DMS53 (cell line): Measurements from ENCODE around the gene SYNGR1.
A peak's percentile ranks its signal among the peaks of the same experiment; 100 is the strongest.

Experiments used
- DNase-seq: peaks from one replicate; lab custom pipeline; 2025; lab: John Stamatoyannopoulos, UW

SYNGR1 gene

DNA sequence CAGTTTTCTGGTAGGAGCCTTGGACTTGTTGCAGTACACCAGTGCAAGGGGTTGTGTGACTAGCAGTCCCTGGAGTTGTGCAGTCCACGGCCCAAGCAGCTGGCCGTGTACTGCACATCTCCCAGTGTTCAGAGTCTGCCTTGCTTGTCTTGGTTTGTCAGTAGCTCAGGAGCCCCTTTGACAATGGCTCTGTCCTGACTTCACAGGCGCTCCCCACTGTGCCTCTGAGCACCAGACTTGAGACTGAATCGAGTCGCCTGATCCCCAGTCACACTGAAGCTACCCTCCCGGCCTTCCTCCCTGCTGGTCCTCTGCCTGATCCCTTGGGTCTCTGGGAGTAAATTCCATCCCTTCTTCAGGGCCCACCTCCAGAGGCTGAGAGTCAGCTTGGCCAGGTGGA, 19.4 kb downstream of the SYNGR1 start:
- DNase-seq: no peak

DNA sequence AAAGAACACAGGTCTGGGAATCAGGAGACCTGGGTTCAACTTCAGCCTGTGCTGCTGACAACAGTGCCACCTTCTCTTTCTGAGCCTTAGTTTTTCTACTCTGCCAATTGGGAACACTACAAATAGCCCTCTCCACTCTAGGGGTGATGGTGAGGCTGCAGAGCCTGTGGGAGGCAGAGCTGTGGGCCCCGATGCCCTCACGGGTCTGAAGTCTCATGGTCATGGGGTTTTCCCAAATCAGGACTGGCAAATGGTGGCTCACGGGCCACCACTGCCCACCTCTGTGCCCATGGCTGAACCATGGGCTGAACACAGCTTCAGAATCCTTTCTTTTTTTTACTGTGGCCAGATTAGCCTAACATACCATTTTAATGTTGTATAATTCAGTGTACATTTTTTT, 19.8 kb downstream of the SYNGR1 start:
- DNase-seq: no peak

DNA sequence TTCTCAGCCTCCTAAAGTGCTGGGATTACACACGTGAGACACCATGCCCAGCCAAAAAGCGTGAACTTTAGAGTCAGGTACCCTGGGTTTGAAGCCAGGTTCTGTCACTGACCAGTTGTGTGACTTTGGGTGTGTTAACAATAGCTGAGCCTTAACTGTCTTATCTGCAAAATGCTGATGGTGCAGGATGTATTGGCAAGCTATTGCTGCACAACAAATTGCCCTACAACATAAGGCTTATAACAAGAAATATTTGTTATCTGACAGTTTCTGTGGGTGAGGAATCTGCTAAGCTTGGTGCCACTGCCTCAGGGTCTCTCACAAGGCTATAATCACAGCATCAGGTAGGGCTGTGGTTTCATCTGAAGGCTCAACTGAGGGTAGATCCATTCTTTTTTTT, 21.9 kb downstream of the SYNGR1 start:
- DNase-seq: no peak

DNA sequence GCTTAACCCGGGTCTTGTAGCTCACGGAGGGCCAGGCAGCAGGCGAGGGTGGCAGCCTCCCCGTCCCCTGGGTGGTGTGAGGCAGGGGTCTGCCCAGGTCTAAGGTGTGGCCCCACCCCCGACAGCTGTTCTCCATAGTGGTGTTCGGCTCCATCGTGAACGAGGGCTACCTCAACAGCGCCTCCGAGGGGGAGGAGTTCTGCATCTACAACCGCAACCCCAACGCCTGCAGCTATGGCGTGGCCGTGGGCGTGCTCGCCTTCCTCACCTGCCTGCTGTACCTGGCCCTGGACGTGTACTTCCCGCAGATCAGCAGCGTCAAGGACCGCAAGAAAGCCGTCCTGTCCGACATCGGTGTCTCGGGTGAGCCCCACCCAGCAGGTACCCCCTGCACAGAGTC, 24.4 kb downstream of the SYNGR1 start:
- no peak for DNase-seq

DNA sequence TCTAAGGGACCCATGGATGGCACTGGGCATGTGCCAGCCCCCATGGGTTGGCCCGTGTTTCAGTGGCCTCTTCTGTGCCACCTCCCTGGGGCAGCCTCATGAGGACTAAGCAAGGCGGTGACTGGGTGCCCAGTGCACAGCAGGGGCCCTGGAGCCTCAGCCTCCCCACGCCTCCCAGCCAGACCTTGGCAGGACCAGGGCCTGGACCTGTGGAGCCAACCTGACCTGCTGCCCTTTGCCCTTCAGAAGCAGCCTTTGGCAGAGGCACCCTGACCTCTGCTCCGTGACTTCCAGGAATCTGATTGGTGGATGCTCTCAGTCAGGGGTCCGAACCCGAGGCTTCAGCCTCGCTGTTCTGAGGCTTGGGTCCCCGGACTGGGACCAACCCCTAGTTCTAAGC, 25.0 kb downstream of the SYNGR1 start:
- no peak for DNase-seq

DNA sequence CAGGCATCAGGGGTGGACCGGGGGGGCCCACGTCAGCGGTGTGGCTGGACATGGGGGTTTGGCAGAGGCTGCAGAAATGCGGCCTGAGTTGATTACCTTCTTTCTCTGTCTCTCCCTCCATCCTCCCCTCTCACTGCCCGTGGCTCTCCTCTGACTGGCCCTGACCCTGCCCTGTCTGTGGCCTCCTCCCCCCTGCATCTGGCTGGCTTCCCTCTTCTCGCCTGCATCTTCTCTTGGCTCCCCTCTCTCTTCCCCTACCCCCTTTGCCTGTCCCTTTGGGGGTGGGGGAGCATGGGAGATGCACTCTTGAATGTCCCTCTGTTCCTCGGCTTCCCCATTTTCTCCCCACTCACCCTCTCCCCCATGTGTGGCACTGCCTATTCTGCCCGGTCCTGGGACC, 25.9 kb downstream of the SYNGR1 start:
- no peak for DNase-seq

DNA sequence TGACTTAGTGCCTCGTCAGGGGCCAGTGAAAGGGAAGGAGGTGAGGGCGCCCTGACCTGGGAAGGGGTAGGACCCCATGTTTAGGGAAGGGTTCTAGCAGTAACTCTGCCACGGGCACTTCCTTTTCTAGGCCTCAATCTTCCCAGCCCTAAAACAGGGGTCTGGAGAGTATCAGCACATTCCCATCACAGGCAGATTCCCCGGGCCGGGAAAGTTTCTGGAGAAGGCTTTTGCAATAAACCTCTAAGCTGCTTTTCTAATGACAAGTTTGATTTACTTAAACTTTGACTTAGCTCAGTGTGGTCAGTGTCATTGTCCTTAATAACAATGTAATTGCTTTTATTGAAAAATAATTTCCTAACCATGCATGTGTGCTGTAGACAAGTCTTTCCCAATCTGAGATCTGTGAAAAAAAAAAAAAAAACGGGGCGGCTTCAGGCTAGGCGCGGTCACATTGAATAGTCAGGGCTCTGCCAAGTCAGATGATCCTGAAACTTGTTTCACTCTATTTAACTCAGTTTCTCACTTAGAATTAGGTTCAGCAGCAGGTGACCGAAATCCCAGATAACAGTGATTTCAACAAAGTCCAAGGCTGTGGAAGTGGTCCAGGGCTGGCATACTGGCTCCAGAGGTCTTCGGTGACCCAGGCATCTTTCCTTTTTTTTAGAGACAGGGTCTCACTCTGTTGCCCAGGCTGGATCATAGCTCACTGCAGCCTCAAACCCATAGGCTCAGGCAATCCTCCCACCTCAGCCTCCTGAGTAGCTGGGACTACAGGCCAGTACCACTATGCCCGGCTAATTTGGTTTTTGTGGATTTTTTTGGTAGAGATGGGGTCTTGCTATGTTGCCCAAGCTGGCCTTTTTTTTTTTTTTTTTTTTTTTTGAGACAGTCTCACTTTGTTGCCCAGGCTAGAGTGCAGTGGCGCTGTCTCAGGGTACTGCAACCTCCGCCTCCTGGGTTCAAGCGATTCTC, 30.3 kb downstream of the SYNGR1 start:
- DNase-seq: no peak

DNA sequence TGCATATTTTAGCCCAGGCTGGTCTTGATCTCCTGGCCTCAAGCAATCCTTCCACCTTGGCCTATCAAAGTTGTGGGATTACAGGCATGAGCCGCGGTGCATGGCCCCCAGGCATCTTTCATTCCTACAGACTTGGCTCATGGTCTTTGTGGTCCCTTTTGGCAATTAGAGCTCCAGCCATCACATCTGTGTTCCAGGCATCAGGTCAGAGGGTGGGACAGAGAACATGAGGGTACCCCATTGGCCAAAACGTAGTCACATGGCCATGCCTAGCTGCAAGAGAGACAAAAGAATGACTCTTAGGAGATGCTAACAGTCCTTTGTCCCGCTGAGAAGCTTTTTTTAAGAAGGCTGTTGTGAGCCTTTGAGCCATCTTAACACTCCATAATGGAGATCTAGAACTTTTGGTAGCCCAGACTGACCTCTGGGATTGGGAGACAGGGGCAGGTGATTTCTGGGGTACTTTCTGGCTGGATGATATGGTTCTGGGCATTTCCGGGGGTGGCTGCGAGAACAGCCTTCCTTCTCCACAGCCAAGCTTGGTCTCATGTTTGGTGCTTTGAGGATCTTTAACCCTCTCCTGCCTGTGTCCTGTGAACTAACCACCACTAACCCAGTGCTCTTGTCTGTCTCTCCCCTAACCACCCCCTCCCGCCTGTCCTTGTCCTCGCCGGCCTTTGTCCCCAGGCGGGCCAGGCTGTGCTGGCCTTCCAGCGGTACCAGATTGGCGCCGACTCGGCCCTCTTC, 31.4 kb downstream of the SYNGR1 start:
- no peak for DNase-seq

DNA sequence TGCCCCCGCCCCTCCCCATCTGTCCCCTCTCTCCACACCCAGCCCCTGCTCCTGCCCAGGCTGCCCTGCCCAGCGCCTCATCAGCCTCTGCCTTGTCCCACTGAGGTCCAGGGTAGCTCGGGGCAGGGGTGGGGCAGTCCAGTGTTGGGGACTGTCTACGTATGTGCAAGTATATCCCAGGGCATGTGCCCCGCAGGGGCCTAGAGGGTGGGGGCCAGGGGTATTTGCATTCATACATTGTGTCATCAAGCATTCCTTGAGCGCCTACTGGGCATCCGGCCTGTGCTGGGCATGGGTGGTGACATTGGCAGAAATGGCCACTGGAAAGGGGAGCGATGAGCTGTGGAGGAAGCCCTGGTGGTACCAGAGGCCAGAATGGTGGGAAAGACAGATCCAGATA, 32.1 kb downstream of the SYNGR1 start:
- no peak for DNase-seq

DNA sequence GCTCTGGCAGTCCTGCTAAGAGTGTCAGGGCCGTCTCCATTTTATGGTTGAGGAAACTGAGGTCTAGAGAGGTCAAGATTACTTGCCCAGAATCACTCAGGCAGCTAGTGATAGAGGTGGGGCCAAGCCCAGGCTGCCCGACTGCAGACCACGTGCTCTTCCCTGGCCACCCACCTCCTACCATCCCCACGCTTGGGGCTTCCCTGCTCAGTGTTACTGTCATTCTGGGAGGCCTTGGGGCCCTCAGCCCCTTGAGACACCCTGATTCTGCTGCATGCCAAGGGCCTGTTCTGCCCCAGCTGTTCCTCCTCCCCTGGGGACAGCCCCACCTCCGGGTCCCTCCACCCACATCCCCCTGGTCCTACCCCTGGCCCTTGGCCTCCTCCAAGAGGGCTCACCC, 32.6 kb downstream of the SYNGR1 start:
- no peak for DNase-seq

DNA sequence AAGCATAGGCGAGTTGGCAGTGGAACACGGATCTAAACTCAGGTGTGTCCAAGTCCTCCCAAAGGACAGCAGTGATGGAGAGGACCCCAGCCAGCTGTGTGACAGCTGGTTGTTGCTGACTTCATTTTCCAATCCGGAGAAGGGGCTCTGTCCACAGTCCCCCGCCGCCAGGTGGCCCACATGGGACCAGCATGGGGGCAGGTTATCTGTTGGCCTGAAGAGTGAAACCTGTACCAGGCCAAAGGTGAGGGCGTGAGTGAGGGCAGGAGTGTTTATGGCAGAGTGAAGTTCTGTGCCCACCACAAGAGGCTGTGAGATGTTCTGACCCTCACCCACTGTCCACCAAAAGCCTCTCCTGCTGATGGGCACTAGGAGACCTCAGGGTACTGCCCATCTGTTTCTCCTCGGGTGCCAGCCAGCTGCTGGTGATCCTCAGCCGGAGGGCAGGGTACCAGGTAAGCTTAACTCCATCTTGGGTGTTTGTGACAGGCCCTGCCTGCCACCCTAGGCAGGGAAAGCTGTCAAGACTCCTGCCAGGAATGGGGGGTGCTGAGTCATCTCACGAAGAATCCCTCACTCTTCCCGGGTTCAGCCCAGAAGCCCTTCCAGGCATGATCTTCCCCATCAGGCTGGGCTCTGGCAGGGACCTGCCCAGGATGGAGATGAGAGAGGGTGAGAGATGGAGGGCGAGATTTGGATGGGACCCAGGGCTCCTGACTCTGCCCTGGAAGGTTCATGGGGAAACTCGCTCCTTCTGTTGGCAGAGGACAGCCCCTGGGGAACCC, 34.2 kb downstream of the SYNGR1 start:
- DNase-seq: no peak

DNA sequence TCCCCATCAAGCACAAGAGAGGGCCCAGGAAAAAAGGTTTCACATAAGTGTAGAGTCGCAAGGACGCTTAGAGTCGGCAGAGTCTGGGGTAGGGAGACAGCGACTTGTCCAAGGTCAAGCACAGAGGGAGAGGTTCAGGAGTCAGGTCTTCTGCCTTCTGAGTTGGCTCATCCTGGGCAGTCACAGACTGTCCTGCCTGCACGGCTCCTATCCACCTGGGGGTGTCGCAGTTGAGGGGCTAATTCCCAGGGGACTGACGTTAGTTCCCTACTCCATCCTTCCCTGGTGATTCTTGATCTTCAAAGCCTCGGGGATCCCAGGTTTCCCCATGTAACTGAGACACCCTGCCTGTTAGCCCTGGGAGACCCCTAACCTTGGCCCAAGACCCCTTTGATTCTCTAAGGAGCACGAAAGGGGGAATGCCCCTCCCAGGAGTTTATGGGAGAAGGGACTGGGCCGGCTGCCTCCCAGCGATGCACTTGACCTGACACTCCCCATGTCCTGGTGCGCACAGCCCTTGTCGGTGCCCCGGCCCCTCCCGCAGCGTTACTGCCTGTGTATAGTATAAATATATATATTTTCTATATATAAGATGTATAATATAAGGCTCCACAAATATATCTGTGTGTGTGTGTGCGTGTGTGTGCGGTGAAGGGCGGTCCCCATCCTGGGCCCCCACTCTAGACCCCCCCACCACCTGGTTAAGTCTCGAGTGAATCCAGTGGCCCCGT, 35.1 kb downstream of the SYNGR1 start:
- DNase-seq: peak; percentile 63

DNA sequence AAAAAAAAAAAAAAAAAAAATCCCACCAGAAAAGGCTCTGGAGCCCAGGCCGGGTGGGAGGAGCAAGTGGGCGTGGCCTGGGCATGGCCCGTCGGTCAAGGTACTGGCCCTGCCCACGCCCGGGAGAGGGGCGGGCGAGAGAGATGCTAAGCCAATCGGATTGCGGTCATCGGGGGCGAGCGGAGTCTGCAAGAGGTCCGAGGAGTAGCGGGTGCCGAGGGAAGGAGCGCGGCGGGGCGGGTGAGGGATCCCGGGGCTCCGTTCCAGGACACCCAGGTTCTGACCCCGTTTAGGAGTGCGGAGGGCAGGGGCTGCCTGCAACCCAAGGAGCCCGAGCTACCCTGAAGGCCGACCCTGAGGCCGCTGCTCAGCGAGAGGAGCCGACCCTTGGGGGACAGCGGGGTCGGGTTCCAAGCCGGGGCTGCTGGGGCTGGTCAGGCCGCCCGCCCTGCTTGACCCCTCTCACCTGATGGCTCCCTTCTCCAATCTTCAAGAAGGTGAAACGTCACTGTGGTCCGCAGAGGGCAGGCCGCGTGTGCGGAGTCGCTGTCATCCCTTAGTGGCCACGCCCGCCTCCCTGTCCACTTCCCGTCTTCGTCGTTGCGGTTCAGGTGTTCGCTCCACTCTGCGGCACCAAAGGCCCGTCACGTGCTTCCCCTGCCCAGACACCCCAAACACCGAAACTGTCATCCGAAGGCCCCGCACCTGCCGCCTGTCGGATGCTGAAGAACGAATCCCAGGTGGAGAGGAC, 38.6 kb downstream of the SYNGR1 start:
- peak; percentile 95 for DNase-seq

DNA sequence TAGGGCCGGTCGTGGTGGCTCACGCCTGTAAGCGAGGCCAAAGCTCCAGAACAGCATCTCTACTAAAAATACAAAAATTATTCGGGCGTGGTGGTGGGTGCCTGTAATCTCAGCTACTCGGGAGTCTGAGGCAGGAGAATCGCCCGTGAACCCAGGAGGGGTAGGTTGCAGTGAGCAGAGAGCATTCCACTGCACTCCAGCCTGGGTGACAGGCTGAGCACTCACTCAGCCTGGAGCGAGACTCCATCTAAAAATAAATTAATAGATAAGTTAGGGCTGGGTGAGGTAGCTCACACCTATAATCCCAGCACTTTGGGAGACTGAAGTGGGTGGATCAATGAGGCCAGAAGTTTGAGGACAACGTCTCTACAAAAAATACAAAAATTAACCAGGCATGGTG, 39.6 kb downstream of the SYNGR1 start:
- DNase-seq: no peak

DNA sequence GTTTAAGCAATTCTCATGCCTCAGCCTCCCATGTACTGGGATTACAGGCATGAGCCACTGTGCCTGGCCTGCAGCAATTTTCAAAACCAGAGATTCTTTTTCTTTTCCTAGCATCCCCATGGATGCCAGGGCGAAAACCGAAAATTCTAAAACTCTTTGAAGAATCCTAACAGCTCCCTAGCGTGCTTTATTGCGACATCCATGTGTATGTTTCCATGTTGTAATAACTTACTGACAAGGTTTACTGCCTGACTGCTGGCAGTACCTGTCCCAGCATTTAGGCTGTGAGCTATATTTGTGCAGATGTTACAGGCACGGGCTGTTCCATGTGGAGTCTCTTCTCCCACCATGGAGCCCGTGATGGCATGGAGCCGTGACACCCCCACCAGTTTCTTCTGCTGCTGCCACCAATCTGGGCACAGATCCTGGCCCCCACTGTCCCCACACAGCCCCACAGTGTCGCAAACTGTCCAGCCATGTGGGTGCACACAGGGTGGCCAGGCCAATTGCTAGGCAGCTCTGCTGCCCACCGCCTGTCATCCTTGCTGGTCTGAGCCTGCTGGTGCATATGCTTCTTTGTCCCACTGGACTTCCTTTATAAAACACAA, 42.7 kb downstream of the SYNGR1 start:
- no peak for DNase-seq

DNA sequence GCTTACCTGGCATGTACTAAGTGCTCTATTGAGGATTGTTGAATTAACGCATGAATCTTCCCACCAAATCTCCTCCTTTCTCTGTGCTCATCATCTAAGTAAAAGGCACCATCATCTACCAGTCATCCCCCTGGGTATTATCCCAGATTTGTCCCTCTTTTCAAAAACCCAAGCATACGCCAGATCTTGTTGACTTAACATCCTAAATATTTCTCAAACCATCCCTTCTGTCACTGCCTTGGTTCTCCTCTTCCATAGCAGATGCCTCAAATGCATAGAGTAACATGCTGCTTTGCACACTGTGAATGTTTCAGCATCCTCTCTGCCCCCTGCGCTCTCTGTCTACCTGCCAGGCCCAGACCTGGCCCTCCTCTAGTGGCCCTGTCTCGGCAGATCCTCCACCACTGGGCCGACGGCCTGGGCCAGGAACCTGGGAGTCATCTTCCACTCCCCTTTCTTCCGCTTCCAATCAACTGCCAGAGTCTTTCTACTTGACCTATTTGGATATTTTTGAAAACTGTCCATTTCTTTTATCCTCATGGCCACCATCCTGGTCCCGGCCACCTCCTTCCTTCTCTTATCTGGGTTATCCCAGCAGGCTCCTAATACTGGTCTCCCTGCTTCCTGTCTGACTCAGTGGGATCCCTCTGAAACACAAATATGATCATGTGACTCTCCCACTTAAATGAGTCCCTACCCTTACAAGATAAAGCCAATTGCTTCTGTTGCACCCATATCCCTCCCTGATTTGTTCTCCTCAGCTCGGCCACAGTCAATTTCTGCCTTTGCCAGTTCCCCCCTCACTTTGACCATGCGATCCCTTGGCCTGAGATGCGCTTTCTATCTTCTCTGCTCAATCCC, 46.4 kb downstream of the SYNGR1 start:
- DNase-seq: no peak

DNA sequence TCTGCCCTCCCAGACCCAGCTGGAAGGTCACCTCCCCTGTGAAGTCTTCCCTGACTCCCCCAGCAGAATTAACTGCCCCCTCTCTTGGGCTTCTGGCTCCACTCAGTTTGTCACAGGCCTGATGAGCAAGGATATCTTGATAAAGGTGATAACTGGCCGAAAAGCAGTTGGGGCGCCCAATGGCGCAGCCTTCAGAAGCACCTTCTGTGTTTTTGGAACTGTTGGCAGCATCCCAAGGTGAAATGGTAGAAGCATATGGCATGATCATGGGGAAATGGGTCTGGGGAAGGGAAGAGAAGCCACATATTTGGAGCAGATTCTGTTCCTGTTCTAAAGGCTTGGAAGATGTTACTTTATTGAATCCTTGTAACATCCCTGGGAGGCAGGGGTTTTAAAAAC, 47.0 kb downstream of the SYNGR1 start:
- no peak for DNase-seq

DNA sequence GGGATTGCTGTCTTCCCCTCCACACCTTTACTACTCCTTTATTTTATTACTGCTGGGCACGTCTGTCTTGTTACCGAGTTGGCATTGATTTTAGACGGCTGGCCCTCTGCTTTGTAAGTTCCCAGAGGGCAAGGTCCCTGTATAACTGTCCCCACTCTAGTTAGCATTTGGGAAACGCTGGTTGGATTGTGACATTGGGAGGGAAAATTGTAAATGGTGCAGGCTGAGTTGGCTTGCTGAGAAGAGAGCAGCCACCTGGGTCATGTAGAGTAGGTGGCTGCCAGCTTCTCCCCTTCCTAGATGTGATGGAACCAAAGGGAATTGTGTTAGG, 51.5 kb downstream of the SYNGR1 start:
- no peak for DNase-seq

DNA sequence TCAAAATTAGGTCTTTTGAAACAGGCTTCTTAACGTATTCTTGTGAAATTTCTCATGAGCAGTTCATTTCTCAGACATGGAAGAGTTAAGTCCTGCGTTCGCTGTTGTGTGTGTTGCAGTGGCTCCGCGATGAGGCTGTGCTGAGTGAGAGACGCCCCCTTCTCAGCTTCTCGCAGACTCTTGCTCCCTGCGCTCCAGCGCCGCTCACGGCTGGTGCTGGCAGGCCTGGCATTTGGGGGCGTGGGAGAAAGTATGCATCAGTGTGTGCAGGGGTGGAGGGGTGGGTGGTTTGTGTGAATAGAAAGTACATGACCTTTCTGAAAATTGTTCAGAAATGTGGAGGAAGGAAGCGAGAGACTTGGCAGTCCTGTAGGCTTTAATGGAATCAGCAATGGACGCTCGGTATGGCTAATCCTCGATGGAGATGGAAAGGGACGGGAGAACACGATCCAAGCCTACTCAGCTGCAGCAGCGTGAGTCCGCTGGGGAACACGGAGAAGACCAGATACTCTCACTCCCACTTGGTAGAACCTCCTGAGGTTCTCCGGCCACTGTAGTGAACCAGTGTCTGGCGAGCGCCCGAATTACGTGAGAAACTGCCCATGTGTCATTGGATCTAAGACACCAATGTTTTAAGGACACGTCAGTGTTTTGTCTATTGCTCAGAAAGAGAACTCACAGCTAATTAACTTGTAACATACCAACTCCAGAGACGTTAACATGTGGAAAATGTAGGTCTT, 55.7 kb downstream of the SYNGR1 start:
- DNase-seq: no peak
